HG03558 (cell line): ENCODE measurements around the gene PRPSAP1.

Source experiments
- ATAC-seq: cut with Tn5 transposase; IDR thresholded peaks from one replicate; pipeline ENCODE4 v1.9.1; 2021; ENCODE audit warnings: moderate number of reproducible peaks; ENCODE audit not compliant: unreplicated experiment; ENCODE audit errors: extremely low read depth

Gene PRPSAP1

GRCh38 chr17:76281573-76282371 lies 71.9 kb downstream of the PRPSAP1 start:
- ATAC-seq, result no peak

GRCh38 chr17:76280650-76281049 lies 73.1 kb downstream of the PRPSAP1 start:
- no peak for ATAC-seq

- no peak for ATAC-seq
Observed at GRCh38 chr17:76279742-76280287, 73.9 kb downstream of the PRPSAP1 start.

- no peak for ATAC-seq
Observed at GRCh38 chr17:76278952-76279741, 74.6 kb downstream of the PRPSAP1 start.

- ATAC-seq, result no peak
Observed at GRCh38 chr17:76278268-76278908, 75.3 kb downstream of the PRPSAP1 start.

- ATAC-seq, result no peak
Observed at GRCh38 chr17:76277300-76278267, 76.1 kb downstream of the PRPSAP1 start.

GRCh38 chr17:76276461-76277299 lies 77.0 kb downstream of the PRPSAP1 start:
- no peak for ATAC-seq

- ATAC-seq, result no peak
Observed at GRCh38 chr17:76276069-76276431, 77.7 kb downstream of the PRPSAP1 start.

- ATAC-seq, result no peak
Observed at GRCh38 chr17:76275382-76276068, 78.2 kb downstream of the PRPSAP1 start.

GRCh38 chr17:76274112-76274956 lies 79.4 kb downstream of the PRPSAP1 start:
- no peak for ATAC-seq

GRCh38 chr17:76273445-76274111 lies 80.1 kb downstream of the PRPSAP1 start:
- ATAC-seq, result no peak

GRCh38 chr17:76272541-76273444 lies 80.9 kb downstream of the PRPSAP1 start:
- peak; percentile 4 for ATAC-seq

- peak; percentile 28 for ATAC-seq
Observed at GRCh38 chr17:76271669-76272540, 81.8 kb downstream of the PRPSAP1 start.

- no peak for ATAC-seq
Observed at GRCh38 chr17:76270770-76271668, 82.7 kb downstream of the PRPSAP1 start.
